NCI-H446 treated with DMSO at 0.1 percent for 48 hours (cell line): Measurements from ENCODE around the gene FAM13A.

Source experiments
- DNase-seq: peaks from one replicate; lab custom pipeline; 2025; lab: John Stamatoyannopoulos, UW

Gene FAM13A

DNA sequence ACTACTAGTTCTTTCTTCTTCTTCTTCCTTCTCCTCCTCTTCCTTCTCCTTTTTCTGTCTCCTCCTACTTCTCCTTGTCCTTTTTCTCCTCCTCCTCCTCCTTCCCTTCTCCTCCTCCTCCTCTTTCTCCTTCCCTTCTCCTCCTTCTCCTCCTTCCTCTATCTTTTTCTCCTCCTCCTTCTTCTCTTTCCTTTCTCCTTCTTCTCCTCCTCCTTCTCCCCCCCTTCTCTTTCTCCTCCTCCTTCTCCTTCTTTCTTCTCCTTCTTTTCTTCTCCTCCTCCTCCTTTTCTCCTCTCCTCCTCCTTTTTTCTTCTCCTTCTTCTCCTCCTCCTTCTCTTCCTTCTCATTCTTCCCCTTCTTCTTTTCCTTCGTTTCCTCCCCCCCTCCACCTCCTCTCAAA is 337.6 kb downstream of the FAM13A start:
- DNase-seq, result no peak

DNA sequence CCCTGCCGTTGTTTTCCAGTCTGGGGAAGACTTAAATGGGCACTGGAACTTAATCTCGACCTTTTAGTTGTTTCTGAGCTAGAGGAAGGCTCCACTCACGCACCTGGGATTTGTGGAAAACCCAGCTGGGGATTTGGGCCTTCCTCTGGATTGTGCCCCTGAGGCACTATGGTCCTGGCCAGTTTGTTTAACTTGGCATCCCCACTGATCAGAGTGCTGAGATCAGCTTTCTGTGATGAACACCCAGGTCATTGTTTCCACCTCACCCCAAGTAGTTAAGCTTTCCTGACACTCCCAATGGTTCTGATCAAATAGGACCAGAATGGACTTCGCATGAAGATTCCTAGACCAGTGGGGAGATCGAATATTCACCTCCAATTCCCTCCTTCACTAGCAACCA is 338.9 kb downstream of the FAM13A start:
- no peak for DNase-seq

DNA sequence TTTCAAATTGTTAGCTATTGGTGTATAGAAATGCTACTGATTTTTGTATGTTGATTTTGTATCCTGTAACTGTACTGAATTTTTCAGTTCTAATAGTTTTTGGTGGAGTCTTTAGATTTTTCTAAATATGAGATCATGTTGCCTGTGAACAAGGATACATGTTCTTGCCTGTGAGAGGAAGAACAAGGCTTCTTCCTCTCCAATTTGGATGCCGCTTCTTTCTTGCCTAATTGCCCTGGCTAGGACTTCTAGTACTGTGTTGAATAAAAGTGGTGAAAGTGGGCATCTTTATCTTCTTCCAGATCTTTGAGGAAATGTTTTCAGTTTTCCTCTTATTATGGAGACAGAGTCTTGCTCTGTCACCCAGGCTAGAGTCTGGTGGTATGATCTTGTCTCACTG is 343.2 kb downstream of the FAM13A start:
- no peak for DNase-seq

DNA sequence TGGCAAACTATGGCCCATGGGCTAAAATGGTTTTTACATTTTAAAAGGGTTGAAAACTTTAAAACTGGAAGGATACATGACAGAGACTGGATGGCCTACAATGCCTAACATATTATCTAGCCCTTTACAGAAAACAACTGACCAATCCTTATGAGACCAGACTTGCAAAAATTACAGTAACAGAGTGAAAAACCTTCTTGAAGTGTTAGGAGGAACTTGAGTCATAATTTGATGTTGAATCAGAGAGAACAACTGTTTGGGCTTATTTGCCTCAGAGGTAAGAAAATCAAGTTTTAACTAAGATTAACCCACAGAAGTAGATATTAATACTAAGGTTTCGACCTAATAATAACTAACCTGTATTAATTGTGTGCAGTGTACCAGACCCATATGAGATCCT is 347.0 kb downstream of the FAM13A start:
- DNase-seq, result no peak

DNA sequence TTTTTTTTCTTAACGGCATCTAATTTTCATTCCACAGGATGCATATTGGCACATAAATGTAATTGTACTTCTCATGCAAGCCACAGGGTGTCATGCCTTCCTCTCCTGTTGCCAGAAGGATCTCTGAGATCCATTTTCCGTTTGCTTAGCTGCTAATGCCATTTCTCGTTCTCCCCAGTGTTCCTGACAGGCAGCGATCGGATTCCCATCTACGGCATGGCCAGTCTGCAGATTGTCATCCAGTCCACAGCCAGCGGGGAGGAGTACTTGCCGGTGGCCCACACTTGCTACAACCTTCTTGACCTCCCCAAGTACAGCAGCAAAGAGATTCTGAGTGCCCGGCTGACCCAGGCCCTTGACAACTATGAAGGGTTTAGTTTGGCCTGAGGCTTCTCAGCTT is 350.4 kb downstream of the FAM13A start:
- DNase-seq, result peak; percentile 33

DNA sequence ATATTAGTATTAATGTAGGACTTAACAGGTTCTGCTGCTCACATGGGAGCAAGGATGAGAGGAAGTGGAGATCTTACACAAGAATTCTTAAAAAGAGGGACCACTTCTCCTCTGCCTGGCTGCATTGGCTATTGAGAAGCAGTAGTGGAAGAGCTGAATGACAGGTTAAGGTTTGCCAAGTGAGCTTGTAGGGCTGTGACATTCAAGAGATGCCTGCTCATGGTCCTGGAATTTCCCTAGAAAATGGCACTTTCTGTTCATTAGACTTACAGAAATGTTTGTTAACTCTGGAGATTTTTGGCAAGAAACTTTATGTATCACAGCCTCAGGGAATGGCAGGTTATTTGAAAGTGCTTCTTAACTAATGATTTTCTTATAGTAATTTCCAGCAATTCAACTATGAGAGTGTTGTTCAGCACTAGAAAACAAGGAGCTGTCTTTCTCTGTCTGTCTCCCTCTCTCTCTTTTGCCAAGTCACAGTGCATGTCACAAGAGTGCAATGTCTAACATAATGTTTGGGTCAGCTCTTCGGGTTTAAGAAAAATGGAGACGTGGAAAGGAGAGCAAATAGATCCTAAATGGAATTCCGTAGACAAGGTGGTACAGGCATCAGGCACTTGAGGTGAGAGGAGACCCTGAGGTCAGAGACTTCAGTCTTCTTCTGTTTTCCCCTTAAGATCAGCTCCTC is 351.0 kb downstream of the FAM13A start:
- no peak for DNase-seq

DNA sequence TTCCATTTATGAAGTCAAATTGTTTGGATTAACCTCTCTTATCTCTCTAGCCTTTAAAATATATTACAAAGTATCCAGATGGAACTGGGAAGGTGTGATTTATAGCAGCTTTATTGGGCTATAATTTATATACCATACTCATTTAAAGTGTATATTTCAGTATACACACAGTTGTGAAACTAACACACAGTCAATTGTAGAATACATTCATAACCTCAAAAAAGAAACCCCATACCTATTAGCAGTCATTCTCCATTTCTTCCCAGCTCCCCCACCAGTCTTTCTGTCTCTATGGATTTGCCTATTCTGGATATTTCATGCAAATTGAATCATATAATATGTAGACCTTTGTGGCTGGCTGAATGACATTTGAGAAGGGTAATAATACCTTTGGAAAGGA is 351.8 kb downstream of the FAM13A start:
- no peak for DNase-seq

DNA sequence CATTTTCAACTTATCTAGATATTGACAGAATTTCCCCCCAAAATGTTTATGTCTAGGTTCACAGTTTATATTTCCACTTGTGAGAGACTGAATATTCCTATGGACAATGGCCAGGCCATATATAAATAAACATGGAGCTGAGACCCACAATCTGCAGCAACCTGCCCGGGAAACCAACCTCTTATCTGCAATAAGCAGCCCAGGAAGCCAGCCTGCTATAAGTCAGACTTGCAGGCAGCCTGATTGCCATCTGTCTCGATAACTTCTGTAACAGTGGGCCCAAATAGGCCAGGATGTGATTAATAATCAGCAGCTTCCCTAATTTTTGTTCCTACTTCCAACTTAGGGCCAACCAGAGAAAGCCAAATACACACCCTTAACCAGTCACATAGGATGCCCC is 354.2 kb downstream of the FAM13A start:
- no peak for DNase-seq

DNA sequence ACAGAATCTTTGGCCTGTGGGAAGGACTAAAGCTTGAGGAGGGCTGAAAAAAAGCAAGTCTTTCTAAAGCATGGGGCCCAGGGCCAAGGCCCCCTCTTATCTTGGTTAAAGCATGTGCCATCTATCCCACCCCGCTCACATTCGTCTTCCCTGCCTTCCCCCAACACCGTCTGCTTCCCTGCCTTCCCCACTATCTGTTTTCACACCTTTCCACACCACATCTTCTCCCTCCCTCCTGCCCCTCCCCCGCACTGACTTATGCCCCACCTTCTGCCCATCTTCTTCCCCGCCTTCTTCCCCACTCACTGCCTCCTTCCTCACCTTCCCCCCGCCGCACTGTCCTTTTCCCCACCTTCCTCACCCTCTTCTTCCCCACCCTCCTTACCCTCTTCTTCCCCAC is 358.5 kb downstream of the FAM13A start:
- DNase-seq, result no peak

DNA sequence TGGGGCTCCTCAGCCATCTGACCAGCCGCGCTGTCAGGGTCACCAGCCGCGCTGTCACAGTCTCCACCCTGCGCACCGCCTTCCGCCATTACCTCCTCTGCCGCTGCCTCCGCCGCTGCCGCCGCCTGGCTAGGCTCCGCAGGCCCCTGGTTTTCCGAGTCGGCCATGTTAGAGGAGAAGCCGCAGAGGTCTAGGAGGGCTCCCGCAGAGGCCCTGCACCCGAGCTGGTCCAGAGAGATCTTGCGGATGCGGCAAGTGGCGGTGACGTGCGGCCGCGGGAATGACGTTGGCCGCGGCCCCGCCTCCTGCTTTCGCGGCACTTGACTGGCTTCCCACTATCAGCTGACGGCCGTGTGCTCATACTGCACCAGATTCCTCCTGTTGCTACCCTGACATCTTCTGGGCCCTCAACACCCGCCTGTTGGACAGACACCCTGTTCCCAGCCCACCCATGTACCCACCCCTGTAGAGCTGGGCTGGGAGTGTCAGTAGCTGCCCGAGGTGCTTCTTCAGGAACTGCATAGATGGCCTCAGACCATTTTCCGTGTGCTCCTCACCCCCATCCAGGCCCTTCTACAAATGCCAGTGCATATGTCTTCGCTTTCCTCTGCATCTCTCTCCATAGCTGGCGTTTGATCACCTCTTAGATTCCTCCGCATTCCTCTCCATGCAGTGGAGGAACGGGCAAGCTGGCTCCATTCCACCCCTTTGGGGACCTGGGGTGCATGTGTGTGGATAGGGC is 359.2 kb downstream of the FAM13A start, which contains the start of gene NAP1L5:
NAP1L5 (minus strand) TSS at position 242 of the 742 bp plus-strand sequence; CDS start at position 167, 75 bp downstream.
- DNase-seq, result no peak

DNA sequence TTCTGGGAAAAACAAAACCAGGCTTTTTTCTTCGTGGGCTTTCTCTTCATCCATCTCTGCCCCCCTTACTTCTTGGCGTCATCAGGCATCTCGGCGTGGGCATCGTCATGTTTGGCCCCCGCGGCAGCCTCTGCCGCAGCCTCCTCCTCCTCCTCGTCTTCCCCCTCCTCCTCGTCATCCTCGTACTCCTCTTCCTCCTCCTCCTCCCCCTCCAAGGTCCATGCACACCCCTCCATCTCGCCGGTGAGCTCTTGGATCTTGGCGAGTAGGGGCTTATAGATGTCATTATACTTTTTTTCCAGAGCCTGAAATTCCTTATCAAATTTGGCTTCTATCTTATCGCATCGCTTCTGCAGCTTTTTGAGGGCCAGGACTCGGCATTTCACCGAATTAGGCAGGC is 359.8 kb downstream of the FAM13A start:
- no peak for DNase-seq

DNA sequence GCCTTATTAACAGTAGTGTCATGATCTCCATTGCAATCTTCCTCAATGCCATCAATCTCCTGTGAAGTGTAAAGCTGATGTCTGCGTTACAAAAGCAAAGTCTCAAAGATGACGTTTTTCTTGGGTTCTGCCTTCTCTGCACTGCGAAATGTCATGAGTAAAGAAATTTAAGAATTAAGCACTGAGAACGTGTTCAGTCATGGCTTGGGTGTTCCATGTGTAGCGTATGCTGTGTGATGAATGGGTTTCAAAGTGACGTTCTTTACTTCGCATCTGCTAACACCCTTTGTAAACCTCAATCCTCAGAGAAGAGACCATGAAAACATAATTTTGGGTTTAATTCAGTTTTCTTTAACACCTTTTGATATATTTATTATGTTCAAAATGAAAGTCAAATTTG is 360.4 kb downstream of the FAM13A start:
- DNase-seq, result no peak

DNA sequence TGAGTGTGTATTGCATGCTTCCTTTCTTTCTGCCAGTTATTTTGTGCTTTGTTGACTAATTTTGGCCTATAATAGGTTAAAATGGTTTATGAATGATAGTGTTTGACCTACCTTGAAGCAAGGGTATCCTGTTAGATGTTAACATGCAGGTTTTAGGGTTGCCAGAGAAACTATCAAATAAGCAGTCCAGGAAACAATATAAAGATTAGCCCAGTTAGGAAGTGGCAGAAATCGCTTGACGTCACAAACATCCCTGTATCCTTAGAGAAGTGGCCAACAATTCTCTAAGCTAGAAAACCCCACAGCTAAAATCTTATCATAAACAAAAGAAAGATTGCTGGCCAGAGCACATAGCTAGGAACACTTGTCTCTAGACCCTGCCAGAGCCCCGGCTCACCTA is 363.2 kb downstream of the FAM13A start:
- no peak for DNase-seq

DNA sequence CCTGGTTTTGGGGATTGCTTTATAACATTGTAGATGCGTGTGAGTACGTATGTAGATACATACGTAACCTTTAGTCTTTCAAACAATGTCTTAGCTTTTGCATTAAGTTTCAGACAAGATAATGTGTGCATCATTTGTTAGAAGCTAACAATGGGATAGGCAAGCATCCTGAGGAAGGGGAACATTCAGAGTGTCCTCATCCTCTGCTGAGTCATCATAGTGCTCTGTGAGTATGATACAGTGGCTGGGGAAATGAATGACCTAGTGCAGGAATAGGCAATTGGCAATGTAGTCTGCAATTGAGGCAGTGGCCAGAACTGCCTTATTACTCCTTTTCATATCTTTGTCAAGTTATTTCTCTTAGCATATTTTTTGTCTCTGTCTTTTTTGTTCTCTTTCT is 366.6 kb downstream of the FAM13A start:
- DNase-seq, result no peak

DNA sequence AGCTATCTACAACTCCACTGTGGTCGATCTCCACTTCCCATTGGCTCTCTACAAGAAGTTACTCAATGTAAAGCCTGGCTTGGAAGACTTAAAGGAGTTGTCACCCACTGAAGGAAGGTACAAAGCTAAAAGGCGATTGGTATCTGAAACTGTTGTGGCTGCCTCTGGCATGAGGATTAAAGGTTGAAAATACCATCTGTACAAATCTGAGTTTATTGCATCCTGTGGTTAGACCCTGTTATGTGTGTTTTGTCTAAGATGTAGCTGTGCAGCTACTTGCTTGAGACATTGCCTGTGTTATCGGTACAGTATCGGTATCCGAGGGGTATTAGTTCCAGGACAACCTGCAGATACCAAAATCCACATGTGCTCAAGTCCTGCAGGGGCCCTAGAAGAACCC is 375.8 kb downstream of the FAM13A start:
- no peak for DNase-seq
